Type B pancreatic cell (in vitro differentiated cells): ENCODE data around the gene SST. TPM values are rescaled to one million over a fixed set of nuclear protein-coding genes. Genes with fewer than 3 reads are reported as not detected.

ENCODE experiments used
- DNase-seq: peaks from one replicate; pipeline ENCODE4 v3.0.0; 2021; ENCODE audit warnings: mixed read lengths; ENCODE audit not compliant: unreplicated experiment; ENCODE audit errors: extremely low spot score
- H3K27ac Mint-ChIP-seq: 2 replicates; pipeline ENCODE4 v1.8.0; 2021; ENCODE audit warnings: mild to moderate bottlenecking, mixed read lengths
- H3K27me3 Mint-ChIP-seq: 2 replicates; pipeline ENCODE4 v1.8.0; 2021; ENCODE audit warnings: mixed read lengths
- H3K36me3 Mint-ChIP-seq: 2 replicates; pipeline ENCODE4 v1.8.0; 2021; ENCODE audit warnings: mixed read lengths
- H3K4me1 Mint-ChIP-seq: one replicate; pipeline ENCODE4 v1.8.0; 2021; ENCODE audit warnings: mixed read lengths; ENCODE audit not compliant: unreplicated experiment
- H3K4me3 Mint-ChIP-seq: 2 replicates; pipeline ENCODE4 v1.8.0; 2021; ENCODE audit warnings: mild to moderate bottlenecking, mixed read lengths
- H3K9me3 Mint-ChIP-seq: 2 replicates; pipeline ENCODE4 v1.8.0; 2021; ENCODE audit warnings: mixed read lengths
- total RNA-seq: library from RNA; stranded (reverse); gene quantifications from 2 replicates; pipeline ENCODE4 v1.2.1, GENCODE V29; 2021; ENCODE audit warnings: low replicate concordance
- TF ChIP-seq, protein P1 (sequence below): fragments of 200-600 bp; sonication (generic); conservative IDR thresholded peaks from 2 replicates; pipeline ENCODE4 v1.5.0; 2021; ENCODE audit warnings: antibody characterized with exemption, mild to moderate bottlenecking

Gene SST
- total RNA-seq, 1 donor from 2014 or later: 667 TPM

DNA sequence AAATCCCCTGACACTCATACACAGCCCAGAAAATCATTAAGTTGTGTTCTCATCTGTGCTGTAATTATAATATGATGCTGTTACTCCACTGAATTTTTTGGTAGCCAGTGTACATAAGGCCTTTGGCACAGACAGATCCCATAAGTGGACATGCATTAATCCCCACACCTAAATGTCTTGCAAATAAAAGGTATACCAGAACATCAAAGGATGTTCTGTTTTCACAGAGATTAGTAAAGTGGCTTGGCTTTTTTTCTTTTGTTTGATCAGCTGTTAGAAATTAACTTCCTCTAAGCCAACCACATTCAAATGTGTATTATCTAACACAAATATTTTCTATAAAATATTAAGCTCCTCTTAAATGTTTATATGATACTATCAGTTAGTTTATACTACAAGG lies 2.7 kb downstream of the SST start:
- Mint-ChIP-seq H3K4me1 (peaks cover 5% of the 10 kb centered on the region), H3K27ac (no peak overlapping the region), H3K36me3 (no peaks in the 10 kb centered on the region), H3K27me3 (peaks cover 68% of the 10 kb centered on the region), H3K9me3 (no peaks in the 10 kb centered on the region), H3K4me3 (no peak overlapping the region)
- TF ChIP-seq, protein P1, sequence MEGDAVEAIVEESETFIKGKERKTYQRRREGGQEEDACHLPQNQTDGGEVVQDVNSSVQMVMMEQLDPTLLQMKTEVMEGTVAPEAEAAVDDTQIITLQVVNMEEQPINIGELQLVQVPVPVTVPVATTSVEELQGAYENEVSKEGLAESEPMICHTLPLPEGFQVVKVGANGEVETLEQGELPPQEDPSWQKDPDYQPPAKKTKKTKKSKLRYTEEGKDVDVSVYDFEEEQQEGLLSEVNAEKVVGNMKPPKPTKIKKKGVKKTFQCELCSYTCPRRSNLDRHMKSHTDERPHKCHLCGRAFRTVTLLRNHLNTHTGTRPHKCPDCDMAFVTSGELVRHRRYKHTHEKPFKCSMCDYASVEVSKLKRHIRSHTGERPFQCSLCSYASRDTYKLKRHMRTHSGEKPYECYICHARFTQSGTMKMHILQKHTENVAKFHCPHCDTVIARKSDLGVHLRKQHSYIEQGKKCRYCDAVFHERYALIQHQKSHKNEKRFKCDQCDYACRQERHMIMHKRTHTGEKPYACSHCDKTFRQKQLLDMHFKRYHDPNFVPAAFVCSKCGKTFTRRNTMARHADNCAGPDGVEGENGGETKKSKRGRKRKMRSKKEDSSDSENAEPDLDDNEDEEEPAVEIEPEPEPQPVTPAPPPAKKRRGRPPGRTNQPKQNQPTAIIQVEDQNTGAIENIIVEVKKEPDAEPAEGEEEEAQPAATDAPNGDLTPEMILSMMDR: no peak
- DNase-seq: no peak

DNA sequence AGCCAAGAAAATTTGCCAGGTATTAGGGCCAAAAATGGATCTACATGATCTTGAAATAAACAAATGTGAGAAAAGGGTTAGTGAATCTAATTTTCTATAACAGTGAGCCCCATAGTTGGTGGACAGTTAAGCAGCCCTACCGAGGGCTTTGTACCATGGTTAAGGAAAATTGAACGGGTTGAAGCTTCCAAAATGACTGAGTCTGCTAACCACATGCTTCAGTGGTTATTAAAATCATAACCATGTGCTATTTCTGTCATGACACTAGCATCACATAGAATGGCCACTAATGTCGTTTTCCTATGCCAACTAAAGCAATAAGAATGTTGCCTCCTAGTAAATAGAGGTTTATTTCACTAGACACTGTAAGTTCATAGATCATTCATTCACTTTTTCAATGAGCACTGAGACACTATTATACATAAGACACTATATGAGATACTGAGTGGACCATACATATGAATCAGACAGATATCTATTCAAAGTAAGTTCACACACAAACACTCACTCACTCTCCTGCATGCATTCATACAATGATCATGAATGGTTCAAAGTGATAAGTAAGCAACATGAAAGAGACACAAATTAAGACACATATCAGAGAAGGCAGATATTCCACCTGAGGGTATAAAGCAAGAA lies 4.3 kb downstream of the SST start:
- no peak overlapping the region for H3K27ac Mint-ChIP-seq
- H3K9me3 Mint-ChIP-seq: no peaks in the 10 kb centered on the region
- no peak for DNase-seq
- H3K36me3 Mint-ChIP-seq: no peaks in the 10 kb centered on the region
- H3K4me3 Mint-ChIP-seq: no peak overlapping the region
- peaks cover 5% of the 10 kb centered on the region for H3K4me1 Mint-ChIP-seq
- H3K27me3 Mint-ChIP-seq: peaks cover 52% of the 10 kb centered on the region
- TF ChIP-seq, protein P1: no peak

DNA sequence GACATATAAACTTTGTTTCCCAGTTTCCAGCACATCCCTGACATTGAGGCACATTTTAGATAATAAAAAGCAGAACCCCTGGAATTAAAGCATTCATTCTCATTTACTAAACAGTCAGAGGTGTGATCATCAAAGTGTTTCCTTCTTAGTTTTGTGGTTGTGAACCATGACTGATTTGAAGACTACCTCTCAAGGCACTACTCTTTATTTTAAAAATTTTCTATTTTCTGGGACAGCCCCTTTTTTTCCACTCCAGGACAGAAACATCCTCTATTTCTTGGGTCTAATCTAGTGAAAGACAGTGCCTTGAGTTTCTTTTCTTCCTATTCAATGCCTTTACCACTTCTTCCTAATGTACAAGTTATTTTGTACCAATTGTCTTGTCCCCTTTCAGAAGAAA lies 5.2 kb downstream of the SST start:
- TF ChIP-seq, protein P1: no peak
- H3K4me3 Mint-ChIP-seq: no peak overlapping the region
- no peak overlapping the region for H3K27ac Mint-ChIP-seq
- no peaks in the 10 kb centered on the region for H3K36me3 Mint-ChIP-seq
- H3K4me1 Mint-ChIP-seq: peaks cover 5% of the 10 kb centered on the region
- peaks cover 43% of the 10 kb centered on the region for H3K27me3 Mint-ChIP-seq
- no peak for DNase-seq
- no peaks in the 10 kb centered on the region for H3K9me3 Mint-ChIP-seq

DNA sequence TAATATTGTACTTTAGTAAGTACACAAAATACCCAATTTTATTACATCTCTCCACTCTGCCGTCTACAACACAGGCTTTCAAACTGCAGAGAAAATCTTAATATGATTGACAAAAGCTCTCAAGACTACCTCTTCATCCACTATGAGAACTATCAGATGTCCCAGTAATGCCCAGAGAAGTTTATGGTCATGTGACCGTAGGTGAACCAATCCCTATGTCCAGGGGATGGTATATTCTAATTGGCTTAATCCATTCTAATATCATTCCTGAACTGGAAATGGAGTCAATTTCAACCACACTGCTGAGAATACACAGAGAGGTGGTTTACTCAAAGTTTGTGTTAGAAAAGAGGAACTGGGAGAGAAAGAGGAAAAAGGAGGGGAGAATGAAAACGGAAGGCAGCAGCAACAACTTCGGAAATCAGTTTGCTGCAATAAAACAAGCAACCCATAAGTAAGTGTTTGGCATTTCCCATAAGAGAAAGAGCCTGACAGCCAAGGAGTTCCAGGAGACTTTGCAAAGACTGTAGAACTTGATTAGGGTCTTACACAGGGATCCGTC lies 7.3 kb downstream of the SST start:
- Mint-ChIP-seq H3K27ac (no peak overlapping the region), H3K27me3 (peaks cover 25% of the 10 kb centered on the region), H3K4me1 (no peaks in the 10 kb centered on the region), H3K4me3 (no peak overlapping the region), H3K9me3 (no peaks in the 10 kb centered on the region), H3K36me3 (no peaks in the 10 kb centered on the region)
- DNase-seq: no peak
- TF ChIP-seq, protein P1: no peak

DNA sequence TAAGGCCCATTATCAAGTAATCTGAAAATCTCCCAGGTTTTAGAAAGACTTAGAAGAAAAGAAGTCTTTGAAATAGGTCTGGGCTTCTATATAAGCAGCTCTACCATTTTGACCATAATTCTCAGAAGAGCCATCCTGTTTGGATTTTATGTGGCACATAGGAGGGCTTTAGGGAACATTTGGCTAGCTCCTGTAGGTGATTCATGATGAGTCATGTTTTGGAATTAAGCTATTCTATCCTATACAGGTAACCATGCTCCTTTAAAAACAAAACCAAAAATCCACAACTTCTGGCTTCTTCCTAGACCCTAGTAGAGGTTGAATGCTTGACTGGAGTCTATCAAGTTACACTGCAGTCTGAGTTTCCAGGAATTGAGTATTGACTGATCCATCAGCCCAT lies 8.9 kb downstream of the SST start:
- DNase-seq: no peak
- H3K4me3 Mint-ChIP-seq: no peak overlapping the region
- H3K27me3 Mint-ChIP-seq: peaks cover 20% of the 10 kb centered on the region
- TF ChIP-seq, protein P1: no peak
- H3K36me3 Mint-ChIP-seq: no peaks in the 10 kb centered on the region
- no peaks in the 10 kb centered on the region for H3K9me3 Mint-ChIP-seq
- H3K4me1 Mint-ChIP-seq: no peaks in the 10 kb centered on the region
- H3K27ac Mint-ChIP-seq: no peak overlapping the region
